ENCODE results near the gene NUB1. TPM values are rescaled to one million over a fixed set of nuclear protein-coding genes. Genes with fewer than 3 reads are reported as not detected.
"Not testable (repeated sequence)": the region's sequence is repeated elsewhere in the genome, so short reads cannot be mapped to it uniquely, and the experiment has no call there.

The NUB1 gene
- total and polyA plus RNA-seq, 12 donors: 22.5 to 127 (median 48.6) TPM

DNA sequence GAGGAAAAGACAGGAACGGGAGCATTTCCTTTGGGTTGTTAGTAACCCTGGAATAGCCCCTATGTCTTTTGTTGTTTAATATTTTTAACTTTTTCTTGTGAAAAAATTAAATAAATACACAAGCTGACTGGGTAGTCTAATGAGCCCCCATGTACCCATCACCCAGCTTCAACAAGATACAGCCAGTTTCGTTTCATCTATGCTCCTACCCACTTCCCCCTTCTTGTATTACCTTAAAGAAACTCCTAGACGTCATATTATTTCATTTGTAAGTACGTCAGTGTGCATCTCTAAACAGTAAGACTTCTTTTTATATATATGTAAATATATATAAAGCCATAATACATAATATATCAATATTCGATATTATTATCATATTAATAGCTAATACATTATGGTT lies 42.8 kb upstream of the NUB1 start:
- intact Hi-C loops (cut with DNase I): no loop called here

DNA sequence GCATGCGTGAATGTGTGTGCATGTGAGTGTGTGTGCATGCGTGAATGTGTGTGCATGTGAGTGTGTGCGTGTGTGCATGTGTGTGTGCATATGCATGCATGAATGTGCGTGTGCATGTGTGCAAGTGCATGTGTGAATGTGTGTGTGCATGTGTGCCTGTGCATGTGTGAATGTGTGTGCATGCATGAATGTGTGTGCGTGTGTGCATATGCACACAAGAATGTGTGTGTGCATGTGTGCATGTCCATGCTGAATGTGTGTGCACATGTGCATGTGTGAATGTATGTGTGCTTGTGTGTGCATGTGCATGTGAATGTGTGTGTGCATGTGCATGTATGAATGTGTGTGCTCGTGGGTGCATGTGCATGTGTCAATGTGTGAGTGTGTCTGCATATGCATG lies 42.1 kb upstream of the NUB1 start:
- Histone ChIP-seq H3K36me3 (replicated peaks in 1 of 2) (no peaks in the 10 kb centered on the region), H3K27me3 (no peaks in the 10 kb centered on the region), H3K4me1 (replicated peaks in 1 of 2) (peaks cover 4 to 8% of the 10 kb centered on the region in 2 donors), H3K27ac (no peak overlapping the region), H3K4me3 (no peak overlapping the region), H3K9me3 (replicated peaks in 1 of 3) (no peaks in the 10 kb centered on the region)
- intact Hi-C loops (cut with DNase I): no loop called here
- TF ChIP-seq, protein P1, sequence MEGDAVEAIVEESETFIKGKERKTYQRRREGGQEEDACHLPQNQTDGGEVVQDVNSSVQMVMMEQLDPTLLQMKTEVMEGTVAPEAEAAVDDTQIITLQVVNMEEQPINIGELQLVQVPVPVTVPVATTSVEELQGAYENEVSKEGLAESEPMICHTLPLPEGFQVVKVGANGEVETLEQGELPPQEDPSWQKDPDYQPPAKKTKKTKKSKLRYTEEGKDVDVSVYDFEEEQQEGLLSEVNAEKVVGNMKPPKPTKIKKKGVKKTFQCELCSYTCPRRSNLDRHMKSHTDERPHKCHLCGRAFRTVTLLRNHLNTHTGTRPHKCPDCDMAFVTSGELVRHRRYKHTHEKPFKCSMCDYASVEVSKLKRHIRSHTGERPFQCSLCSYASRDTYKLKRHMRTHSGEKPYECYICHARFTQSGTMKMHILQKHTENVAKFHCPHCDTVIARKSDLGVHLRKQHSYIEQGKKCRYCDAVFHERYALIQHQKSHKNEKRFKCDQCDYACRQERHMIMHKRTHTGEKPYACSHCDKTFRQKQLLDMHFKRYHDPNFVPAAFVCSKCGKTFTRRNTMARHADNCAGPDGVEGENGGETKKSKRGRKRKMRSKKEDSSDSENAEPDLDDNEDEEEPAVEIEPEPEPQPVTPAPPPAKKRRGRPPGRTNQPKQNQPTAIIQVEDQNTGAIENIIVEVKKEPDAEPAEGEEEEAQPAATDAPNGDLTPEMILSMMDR (IDR thresholded peaks at IDR 0.05): no peak
- TF ChIP-seq POLR2A (IDR thresholded peaks at IDR 0.05): no peak
- no peak for DNase-seq
- 80 to 85% (median 84%) methylated on average over 6 of the region's 6 CpGs for WGBS, 4 donors

More for the DNA sequence above, 42.8 kb upstream of the NUB1 start:
- no peak for DNase-seq
- Histone ChIP-seq H3K9me3 (replicated peaks in 1 of 3) (no peaks in the 10 kb centered on the region), H3K4me3 (no peak overlapping the region), H3K27ac (no peak overlapping the region), H3K4me1 (replicated peaks in 1 of 2) (peaks cover 3 to 6% of the 10 kb centered on the region in 2 donors), H3K27me3 (no peaks in the 10 kb centered on the region), H3K36me3 (replicated peaks in 1 of 2) (no peaks in the 10 kb centered on the region)
- TF ChIP-seq, protein P1 (IDR thresholded peaks at IDR 0.05): no peak
- no peak for TF ChIP-seq POLR2A (IDR thresholded peaks at IDR 0.05)
- WGBS, 4 donors: 38 to 49% (median 44%) methylated on average over 5 of the region's 5 CpGs

DNA sequence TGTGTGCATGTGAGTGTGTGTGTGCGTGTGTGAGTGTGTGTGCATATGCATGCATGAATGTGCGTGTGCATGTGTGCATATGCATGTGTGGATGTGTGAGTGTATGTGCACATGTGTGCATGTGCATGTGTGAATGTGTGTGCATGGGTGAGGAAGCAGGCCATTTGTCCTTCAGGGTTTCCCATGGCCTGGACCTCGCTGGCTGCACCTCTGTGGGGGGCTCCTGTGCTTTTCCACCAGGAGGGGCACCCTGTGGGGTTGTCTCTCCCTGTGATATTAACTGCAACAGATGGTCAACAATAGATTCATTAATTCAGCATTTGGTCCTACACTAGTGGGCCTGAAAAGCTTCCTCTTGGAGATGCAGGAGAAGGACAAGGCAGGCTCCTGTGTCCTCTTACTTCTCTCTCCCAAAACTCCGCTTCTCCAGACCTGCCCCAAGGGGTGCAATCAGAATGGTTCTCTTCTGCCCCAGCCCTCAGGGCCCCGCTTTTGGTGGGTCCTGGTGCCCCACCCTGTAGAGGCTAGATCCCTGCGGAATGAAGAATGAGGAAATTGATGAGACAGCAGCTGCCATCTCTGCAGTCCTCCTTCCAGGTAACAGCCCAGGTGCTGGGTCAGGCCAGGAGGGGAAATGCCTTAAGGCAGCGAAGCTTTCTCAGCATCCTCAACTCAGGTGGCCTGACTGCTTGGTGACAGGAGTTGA lies 41.5 kb upstream of the NUB1 start:
- DNase-seq: peak in 2 of 7 donors; percentile 7 to 42
- intact Hi-C loops (cut with DNase I): loop anchor here (5.0 to 10.0 kb wide), 3 partner anchors 53 to 175 kb away; partner anchors contain the start of gene SMARCD3 (in 2 of the 2)
- TF ChIP-seq, protein P1 (IDR thresholded peaks at IDR 0.05): no peak
- TF ChIP-seq POLR2A (IDR thresholded peaks at IDR 0.05): no peak
- H3K4me3 ChIP-seq: no peak overlapping the region
- H3K27me3 ChIP-seq: peaks cover 4% of the 10 kb centered on the region
- H3K4me1 ChIP-seq (replicated peaks in 1 of 2): peaks cover 4 to 8% of the 10 kb centered on the region in 2 donors
- 79 to 90% (median 87%) methylated on average over 7 of the region's 7 CpGs for WGBS, 4 donors
- H3K27ac ChIP-seq: no peak overlapping the region
- H3K9me3 ChIP-seq (replicated peaks in 1 of 3): no peaks in the 10 kb centered on the region
- no peaks in the 10 kb centered on the region for H3K36me3 ChIP-seq (replicated peaks in 1 of 2)

DNA sequence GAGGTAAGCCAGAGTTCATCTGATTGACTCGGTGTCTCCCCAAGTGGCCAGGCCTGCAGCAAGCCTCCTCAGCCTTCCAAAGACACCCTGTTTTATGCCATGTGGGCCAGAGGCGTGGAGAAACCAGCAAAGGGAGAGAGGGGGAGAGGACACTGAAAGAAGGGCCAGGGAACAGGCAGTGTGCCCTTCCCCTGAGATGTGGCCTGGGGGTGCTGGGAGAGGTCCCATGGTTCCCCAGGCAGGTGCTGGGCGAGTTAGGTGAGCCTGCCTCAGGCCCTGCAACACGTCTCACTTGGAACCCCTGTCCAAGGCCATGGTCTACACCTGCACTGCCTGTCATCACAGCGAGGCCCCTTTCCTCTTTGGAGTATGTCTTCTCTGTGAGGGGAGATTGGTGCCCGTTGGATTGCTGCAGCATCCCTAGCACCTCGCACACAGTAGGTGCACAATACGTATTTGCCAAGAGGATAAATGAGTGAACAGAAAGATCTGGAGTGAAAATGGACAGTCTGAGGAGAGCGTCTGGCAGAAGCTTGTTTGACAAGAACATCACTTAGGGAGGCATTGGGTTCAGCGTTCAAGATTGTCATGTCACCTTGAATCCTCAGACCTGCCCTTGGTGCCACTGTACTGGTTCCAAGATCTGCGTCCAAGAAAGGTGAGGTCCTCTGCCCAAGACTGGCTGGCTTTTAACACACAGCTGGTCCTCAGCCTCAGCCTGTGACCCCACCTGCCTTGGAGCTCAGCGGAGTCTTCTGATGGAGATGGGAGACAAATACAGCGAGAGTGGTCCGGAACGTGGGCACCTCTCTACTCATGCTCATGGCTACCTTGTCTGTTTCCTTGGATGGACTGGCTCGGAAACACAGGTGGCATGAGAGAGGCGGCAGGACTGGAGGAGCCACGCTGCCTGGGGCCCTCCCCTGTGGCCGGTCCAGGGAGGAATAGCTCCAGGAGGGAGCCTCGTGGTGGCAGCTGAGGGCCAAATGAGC lies 39.8 kb upstream of the NUB1 start:
- 72 to 79% (median 77%) methylated on average over 13 to 20 of the region's 20 CpGs for WGBS, 4 donors
- Histone ChIP-seq H3K27me3 (peaks cover 6% of the 10 kb centered on the region), H3K27ac (no peak overlapping the region), H3K36me3 (replicated peaks in 1 of 2) (no peaks in the 10 kb centered on the region), H3K4me1 (replicated peaks in 1 of 2) (peaks cover 4 to 8% of the 10 kb centered on the region in 2 donors), H3K9me3 (replicated peaks in 1 of 3) (no peaks in the 10 kb centered on the region), H3K4me3 (no peak overlapping the region)
- intact Hi-C loops (cut with DNase I): loop anchor here (5.0 to 10.0 kb wide), 3 partner anchors 54 to 177 kb away; partner anchors contain the start of gene SMARCD3 (in 2 of the 2)
- TF ChIP-seq POLR2A (IDR thresholded peaks at IDR 0.05): no peak
- TF ChIP-seq, protein P1 (IDR thresholded peaks at IDR 0.05): no peak
- DNase-seq: peak in 2 of 7 donors; percentile 9 to 46

DNA sequence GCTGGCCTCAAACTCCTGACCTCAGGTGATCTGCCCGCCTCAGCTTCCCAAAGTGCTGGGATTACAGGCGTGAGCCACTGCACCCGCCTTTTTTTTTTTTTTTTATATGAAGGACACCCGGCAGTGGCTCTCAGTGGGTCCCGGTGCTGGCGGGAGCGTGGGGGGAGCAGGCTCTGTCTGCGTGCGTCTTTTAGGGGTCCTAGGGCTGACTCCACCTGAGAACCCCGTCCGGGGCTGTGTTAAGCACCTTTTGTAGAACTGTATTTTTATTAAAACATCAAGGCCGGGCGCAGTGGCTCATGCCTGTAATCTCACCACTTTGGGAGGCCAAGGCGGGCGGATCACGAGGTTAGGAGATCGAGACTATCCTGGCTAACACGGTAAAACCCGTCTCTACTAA lies 37.4 kb upstream of the NUB1 start:
- not testable (repeated sequence) for H3K27ac ChIP-seq; H3K4me3 ChIP-seq; H3K36me3 ChIP-seq (replicated peaks in 1 of 2); H3K9me3 ChIP-seq (replicated peaks in 1 of 3); H3K27me3 ChIP-seq; H3K4me1 ChIP-seq (replicated peaks in 1 of 2)
- DNase-seq: peak in 2 of 7 donors; percentile 11 to 50
- intact Hi-C loops (cut with DNase I): loop anchor here (5.0 to 10.0 kb wide), 3 partner anchors 57 to 179 kb away; partner anchors contain the start of gene SMARCD3 (in 2 of the 2)
- WGBS, 4 donors: 69 to 74% (median 73%) methylated on average over 14 to 19 of the region's 19 CpGs
